ENCODE data around the gene PADI2.

Gene PADI2

DNA sequence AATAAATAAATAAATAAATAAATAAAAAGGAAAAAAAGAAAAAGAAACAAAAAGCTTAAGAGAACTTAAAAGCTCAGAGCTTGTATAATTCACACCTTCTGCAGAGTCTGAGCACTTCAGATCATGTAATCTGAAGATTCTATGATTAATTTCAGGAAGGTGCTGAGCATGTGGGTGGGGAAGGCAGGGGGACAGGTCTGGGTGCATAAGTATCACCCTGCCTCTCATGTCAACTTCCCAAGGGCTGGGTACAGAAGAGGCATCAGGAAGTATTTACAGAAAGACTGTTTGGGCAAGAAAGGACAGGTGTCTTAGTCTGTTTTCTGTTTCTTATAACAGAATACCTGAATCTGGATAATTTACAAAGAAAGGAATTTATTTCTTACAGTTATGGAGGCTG is 20.4 kb upstream of the PADI2 start:
- DNase-seq (ENCODE audit: low read depth in 2 of 2) = no peak

DNA sequence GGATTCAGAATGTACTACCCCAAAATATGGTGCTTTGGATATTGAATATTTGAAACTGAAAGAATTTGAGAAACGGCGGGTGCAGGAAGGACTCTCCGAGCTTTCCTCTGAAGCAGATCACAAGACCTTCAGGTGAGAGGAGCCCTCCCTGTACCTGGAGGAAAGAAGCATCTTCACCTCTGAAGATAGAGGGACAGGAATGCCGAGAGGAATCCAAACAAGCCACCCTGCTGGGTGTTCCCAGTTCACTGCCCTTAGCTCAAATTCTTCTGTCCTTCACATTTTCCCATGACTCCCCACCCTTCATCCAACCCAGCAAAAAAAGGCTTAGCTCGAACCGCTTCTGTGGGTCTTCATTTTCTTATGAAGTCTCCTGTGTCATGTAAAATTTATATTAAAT is 18.2 kb upstream of the PADI2 start:
- no peak for DNase-seq (ENCODE audit: low read depth in 2 of 2)

DNA sequence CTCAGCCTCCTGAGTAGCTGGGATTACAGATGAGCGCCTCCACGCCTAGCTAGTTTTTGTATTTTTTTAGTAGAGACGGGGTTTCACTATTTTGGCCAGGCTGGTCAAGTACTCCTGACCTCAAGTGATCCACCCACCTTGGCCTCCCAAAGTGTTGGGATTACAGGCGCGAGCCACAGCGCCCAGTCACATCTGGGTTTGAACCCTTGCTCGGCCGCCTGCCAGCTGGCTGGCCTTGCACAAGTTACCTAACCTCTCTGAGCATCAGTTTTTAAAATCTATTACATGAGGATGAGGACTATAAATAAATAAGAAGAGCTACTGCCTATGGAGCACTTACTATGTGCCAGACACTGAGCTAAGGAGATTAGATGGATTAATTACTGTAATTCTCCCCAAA is 17.7 kb upstream of the PADI2 start:
- no peak for DNase-seq (ENCODE audit: low read depth in 2 of 2)

DNA sequence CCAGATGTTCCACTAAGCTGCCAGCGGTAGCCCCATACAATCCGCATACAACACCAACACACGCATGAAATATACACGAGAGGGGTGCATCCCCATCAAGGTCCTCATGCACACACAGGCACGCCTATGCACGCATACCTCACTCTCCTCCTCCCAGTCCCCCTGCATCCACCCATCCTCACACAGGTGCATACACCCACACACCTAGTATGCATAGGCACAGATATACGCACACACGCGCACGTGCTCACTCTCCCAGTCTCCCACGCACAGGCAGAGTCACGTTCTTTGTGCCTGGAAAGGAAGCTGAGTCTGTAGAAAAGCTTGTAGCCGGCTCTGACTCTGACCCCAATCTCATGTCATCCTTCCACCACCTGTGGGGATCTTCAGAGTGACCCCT is 16.9 kb upstream of the PADI2 start:
- no peak for DNase-seq (ENCODE audit: low read depth in 2 of 2)

DNA sequence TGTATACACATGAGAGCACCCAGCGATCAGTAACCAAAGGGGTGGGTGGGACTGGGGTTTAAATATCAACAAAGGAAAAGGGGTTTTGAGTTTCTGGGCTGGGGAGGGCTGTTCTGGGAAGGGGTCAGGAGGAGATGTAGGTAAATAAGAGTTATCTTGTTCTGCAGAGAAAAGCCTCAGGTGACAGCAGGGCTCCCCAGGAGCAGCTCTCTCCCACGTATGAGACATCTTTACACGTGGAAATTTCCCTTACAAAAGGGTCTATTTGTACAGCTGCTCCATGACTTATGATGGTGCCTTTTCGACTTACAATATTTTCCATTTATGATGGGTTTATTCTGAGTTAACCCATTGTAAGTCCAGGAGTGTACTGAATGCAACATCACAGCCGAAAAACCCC is 16.3 kb upstream of the PADI2 start:
- no peak for DNase-seq (ENCODE audit: low read depth in 2 of 2)

DNA sequence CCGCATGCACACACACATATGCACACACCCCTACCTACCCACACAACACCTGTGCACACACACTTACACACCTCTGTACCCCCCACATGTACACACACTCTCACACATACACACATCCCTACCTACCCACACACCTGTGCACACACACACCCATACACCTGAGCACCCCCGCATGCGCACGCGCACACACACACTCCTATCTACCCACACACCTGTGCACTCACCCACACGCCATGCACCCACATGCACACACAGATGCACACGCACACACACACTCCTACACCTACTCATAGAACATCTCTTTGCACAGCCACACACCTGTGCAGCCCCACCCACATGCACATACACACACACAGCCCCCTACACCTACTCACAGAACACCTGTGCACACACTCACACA is 15.5 kb upstream of the PADI2 start:
- DNase-seq (ENCODE audit: low read depth in 2 of 2) = no peak

DNA sequence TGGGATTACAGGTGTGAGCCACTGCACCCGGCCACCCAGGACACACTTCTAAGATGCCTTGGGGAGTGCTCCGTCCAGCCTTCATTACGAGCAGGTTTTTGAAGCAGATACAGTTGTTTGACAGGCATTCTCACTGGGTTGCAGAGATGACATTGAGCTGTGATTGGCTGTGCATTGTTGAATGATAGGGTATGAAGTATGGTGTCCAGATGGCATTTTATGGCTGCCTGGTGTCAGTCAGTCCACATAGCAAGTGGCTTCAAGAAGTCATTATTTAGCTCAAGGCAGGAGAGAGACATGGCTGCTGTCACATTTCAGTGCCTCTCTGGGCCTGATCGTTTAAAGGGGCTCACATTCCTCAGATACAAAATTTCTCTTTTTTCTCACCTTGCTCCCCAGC is 14.8 kb upstream of the PADI2 start:
- DNase-seq (ENCODE audit: low read depth in 2 of 2) = no peak

DNA sequence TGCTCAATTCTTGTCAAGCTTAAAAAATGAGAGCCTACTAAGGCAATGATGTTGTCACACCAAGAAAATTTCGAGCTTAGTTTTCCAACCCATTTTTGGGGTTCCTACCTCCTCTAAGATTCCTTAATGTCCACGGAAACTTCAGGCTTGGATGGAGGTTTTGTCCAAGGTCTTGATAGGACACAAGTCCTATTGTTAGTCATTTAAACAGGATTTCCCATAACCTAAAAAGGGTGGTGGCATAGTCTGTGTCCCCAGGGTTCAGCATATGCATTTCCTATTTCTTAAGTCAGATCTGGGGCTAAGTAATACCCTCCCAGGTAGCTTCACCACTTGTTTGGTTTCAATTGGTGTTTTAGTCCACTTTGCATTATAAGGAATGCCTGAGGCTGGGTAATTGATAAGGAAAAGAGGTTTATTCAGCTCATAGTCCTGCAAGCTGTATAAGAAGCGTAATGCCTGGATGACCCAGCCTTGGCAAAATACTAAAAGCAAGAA is 10.9 kb upstream of the PADI2 start:
- no peak for DNase-seq (ENCODE audit: low read depth in 2 of 2)

DNA sequence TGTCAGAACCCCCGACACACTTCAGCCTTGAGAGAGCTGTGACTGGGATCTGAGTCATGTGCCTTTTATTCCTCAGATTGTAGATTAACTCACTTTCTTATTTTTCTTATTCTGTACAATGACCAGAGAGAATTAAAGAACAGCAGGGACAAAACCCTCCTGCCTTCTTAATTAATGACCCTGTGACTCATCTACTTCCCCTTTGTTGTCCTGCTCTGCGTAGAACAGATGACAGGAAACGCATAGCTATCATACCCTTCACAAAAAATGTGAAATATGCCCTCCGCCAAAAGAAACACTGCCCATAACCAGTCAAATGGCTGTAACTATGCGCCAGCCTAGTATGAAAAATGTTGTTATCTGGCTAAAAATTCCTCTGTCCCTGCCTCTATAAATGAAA is 9.1 kb upstream of the PADI2 start:
- DNase-seq (ENCODE audit: low read depth in 2 of 2) = peak; percentile 76 to 79

DNA sequence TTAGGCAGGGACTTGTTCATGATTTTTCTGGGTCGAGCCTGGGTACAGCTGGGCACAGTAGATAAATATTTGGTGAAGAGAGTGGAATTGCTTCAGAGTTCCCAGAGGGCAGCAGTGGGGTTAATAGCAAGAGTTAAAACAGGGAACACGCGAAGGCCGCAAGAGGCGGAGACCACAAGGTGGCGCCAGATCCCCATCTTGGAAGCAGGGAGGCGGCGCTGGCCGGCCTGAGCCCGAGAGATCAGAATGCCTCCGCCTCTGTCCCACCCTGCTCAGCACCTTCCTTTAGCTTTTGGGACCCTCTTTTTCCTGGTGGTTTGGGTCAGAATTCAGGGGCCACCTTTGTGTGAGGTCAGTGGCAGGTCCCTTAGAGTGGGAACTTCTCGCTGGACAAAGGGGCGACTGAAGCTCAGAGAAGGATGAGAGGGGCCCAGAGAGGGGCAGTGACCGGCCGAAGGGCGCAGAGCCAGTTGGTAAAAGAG is 6.5 kb upstream of the PADI2 start:
- peak; percentile 31 to 42 for DNase-seq (ENCODE audit: low read depth in 2 of 2)

DNA sequence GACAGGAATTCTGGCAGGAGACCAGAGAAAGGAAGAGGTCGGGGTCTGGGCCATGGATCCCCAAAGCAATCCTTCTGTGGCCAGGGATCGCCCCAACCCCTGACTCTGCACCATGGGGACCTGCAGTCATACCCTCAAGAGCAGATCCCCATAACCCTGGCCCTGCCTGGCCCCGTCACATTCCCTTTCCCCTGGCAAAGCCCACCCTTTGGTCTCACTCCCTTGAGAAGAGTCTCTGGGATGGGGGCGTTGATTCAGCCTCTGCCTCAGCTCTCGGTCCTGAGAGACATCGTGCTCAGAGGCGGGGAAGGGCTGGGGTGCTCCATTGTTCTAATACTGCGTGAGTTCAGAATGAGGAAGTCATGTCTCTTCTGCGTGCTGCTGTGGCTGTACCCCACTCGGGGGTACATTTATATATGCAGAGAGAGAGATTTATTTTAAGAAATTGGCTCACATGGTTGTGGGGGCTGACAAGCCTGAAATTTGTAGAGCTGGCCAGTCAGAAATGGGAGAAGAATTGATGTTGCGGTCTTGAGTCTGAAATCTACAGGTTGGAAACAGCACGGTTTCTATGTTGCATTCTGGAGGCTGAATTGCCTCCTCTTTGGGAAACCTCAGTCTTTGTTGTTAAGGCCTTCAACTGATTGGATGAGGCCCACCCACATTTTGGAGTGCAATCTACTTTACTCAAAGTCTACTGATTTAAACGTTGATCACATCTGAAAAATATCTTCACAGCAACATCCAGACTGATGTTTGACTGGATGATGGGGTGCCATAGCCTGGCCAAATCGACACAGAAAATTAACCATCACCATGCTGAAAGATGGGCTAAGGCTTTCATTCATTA is 4.2 kb upstream of the PADI2 start:
- no peak for DNase-seq (ENCODE audit: low read depth in 2 of 2)

DNA sequence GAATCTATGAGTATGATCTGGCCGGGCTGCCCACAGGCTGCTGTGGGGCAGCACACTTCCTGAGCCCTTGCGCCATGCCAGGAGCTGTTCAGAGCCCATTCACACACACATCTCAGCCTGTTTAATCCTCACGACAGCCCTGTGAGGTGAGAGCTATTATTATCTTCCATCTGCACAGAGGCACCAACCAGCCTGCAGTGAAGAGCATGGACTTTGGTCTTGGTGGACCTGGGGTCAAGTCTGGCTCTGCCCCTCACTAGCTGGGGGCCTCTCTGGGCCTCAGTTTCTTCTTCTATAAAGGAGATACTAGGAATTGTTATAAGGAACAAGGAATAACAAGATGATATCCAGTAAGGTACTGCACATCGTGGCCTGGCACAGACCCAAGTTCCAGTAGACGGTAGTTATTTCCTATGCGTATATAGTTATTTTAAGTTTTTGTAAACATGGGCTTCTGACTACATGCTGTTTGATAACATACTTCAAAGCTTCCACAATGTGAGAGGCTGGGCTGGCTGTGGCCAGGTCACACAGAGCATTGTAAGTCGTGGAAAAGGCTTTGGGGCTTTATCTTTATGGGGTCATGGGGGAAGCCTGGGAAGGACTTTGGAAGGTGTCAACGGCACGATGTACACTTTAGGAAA is 3.4 kb upstream of the PADI2 start:
- no peak for DNase-seq (ENCODE audit: low read depth in 2 of 2)

DNA sequence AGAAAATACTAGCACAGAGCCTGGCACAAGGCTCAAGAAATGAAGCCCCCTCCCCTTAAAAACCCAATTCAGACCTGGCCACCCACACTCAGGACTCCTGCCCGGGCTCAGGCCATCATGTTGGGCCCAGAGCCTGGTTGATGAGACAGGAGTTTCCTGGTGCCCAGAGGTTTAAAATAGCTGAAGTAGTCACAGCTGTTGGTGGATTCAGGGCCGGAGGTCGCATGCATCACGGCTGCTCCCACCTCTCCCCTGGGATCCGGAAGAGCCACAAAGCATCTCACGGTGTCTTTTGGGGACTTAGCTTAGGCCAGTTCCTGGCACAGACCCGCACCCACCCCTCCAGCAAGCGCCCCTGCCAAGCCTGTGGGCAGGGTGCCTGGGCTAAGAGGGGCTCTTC is 2.6 kb upstream of the PADI2 start:
- DNase-seq (ENCODE audit: low read depth in 2 of 2) = no peak

DNA sequence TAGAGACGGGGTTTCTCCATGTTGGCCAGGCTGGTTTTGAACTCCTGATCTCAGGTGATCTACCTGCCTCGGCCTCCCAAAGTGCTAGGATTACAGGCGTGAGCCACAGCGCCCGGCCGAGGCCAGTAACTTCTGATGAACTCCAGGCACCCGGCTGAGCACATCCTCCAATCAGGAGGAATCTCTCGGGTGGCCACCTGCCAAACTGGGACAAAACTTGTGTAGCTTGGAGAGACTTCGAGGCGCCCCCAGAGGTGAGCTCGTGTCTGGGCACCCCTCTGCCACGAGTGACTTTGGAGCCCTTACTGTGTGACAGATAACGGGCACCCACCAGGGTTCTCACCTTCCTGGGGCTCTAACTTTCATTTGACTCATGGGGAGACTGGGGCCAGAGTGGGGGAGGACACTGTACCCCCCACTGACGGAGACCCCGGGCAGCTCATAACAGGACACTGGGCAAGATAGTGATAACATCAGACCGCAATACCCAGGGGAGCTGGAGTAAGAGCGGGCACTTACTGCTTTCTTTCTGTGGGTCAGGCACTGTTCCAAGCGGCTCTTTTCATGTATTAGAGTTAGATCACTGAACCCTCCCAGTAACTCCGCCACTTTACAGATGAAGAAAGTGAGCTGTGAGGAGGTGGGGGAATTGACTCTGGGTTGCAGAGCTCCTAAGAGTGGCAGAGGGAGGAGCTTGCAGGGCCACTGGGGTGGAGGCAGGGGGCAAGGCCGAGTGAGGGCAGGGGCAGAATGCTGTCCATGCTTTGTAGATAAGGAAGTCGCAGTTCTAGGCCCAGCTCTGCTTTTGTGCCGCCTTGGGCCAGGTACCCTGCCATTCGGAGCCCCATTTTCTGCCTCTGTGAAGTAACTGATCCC is 1.9 kb upstream of the PADI2 start:
- DNase-seq (ENCODE audit: low read depth in 2 of 2) = peak in 1 of 2 experiments; percentile 7

DNA sequence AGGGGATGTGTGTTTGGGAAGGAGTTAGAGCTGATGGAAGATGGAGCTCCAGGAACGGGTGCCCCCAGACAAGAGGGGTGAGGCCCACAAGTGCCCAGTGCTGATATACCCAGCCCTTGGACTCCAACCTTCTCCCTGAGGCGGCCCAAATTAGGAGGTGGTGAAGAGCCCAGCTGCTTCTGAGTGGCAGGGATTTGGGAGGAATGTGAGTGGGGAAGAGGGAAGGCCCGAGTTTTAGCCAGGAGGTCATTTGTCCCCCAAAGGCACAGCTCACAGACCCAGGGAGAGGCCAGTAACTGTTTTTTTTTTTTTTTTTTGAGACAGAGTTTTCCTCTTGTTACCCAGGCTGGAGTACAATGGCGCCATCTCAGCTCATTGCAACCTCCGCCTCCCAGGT is 1.2 kb upstream of the PADI2 start:
- no peak for DNase-seq (ENCODE audit: low read depth in 2 of 2)

DNA sequence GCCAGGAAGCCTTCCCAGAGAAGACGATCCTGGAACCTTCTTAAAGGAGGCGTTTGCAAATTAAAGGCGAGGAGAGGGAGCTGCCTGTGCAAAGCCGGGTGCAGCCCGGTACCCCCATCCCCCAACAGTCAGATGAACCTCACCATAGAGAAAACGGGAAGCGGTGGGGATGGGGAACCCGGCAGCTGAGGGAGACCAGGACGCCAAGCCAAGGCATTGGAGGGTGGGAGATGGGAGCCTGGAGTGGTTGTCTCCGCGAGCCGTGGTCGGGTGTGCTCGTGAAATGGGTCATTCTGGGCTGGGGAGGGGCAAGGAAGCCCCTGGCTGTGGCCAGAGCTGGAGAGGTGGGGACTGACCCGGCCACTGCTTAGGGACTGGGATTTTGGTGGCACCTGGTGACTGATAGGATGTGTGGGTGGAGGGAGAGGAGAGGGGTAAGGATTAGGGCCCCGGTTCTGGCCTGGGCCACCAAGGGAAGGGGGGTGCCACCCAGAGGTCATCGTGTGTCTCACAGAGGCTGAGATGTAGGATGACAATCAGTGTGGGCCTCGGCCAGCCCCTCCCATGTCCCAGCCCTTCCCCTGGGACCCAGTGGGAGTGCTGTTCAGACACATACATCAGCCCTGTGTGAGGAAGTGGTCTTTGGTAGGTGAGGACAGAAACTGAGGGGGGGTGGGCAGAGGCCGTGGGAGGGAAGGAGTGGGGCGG is 676 bp upstream of the PADI2 start:
- no peak for DNase-seq (ENCODE audit: low read depth in 2 of 2)

DNA sequence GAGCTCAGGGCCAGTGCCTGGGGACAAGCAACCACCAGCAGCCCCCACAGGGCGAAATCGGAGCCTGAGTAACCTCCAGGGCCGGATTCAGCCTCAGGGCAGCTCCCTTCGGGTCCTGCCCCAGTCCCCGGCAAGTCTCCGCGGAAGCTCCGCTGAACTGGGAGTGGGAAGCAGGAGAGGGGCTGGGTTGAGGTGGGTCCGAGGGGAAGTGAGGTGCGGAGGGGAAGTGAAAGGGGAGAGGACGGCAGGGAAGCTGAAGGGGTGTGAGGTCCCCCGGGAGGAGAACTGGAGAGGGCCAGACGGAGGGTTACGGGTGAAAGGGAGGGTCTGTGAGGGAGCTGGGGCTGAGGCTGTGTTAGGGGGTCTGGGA is 560 bp downstream of the PADI2 start:
- DNase-seq (ENCODE audit: low read depth in 2 of 2) = no peak

DNA sequence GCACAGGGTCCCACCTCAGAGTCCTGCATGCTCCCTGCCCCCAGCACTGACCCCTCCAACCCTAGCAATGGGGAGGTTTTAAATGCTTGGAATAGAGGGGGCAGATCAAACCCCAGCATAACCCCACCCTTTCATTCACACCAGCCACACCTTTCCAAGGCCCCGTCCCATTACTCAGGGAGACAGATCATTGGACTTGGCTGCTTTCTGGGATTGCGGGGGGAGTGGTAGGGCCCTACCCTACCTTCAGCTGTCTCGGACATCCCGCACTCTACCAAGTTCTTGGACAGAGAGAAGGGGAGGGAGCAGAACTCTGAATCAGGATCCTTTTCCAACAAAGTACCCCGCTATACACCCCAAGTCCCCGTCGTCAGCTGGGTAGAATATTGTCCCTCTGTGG is 983 bp downstream of the PADI2 start:
- no peak for DNase-seq (ENCODE audit: low read depth in 2 of 2)

DNA sequence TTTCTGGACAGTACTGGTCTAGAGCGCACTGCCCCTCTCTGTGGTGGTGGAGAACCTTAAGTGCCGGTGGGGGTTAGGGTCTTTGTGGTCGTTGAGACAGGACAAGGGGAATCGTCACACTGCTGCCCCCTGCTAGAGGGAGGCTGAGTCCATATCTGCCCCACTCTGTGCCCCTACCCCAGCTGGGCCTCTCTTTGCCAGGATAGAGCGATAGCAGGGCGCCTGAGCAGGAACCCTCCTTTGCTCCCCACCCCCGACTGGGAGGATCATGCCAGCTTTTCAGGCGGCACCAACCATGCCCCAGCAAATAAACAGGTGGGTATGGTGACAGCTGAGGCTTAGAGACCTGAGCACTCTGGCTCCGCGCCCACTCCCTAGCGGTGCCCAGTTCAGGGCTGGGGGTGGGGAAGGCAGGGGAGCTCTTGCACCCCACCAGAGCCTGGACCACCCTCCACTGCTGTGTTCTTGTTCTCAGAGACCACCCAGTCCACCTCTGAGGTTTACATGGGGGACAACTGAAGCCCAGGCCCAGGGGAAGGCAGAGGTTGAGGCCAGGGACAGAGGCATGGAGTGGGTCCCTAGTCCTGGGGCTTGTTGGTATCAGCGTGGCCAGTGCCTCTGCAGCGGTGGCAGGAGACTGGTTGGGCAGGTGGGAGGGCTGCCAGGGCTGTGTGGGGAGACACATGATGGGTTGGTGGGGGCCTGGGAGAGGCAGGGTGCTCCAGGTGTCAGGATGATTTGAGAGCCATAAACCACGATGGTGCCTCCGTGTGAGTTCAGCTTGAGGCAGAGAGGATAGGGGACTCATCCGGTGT is 1.6 kb downstream of the PADI2 start:
- DNase-seq (ENCODE audit: low read depth in 2 of 2) = no peak

DNA sequence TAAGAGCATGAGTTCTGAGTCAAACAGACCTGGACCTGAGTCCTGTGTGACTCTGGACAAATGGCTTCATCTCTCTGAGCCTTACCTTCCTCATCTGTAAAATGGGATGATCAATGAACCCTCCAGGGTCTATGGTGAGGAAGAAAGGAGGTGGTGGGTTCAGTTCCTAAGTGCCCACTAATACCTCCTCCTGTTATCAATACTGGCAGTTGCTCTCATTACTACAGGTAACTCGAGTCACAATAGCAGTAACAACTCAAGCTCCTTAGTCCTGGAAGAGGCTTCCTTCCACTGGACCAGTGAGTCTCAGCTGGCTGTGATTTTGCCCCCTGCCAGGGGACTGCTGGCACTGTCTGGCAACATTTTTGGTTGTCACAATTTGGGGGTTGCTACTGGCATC is 2.6 kb downstream of the PADI2 start:
- no peak for DNase-seq (ENCODE audit: low read depth in 2 of 2)

DNA sequence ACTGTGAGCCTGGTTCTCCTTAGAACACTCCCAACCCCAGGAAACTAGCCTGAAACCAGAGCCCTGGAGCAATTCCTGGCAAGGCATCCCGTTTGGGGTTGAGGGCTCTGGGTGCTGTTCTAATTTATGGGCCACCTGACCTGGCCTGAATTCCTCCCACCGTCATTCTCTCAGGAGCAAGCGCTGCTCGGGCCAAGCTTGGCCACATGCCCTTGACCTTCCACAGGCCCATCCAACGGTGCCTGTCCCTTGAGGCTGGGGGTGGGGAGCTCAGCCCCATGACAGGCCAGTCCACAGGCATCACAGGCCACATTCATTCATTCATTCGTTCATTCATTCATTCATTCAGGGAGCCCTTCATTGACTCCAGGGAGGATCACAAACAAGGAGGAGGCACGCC is 5.3 kb downstream of the PADI2 start:
- DNase-seq (ENCODE audit: low read depth in 2 of 2) = no peak

Data from fibroblast of skin of left biceps (primary cell).